ENCODE measurements around the gene ACSS2.

ACSS2 gene

GRCh38 chr20:34954904-34955230 lies 78.5 kb downstream of the ACSS2 start:
- ATAC-seq = peak; percentile 8
- no peak for TF ChIP-seq CREB5 (CRISPR knock-in tag; IDR thresholded peaks at IDR 0.05; ENCODE audit: low read depth)
- TF ChIP-seq PATZ1 (CRISPR knock-in tag; IDR thresholded peaks at IDR 0.05; ENCODE audit: borderline replicate concordance) = no peak
- TF ChIP-seq ESRRG (CRISPR knock-in tag; IDR thresholded peaks at IDR 0.05) = no peak
- no peak for TF ChIP-seq SNAI2 (CRISPR knock-in tag; IDR thresholded peaks at IDR 0.05)
- TF ChIP-seq CSDC2 (CRISPR knock-in tag; IDR thresholded peaks at IDR 0.05) = no peak
- TF ChIP-seq PPARA (CRISPR knock-in tag; IDR thresholded peaks at IDR 0.05; ENCODE audit: borderline replicate concordance) = no peak
- no peak for TF ChIP-seq ZNF8 (CRISPR knock-in tag; IDR thresholded peaks at IDR 0.05)
- no peak for TF ChIP-seq OSR1 (CRISPR knock-in tag; IDR thresholded peaks at IDR 0.05)
- TF ChIP-seq ZFP3 (CRISPR knock-in tag; IDR thresholded peaks at IDR 0.05) = no peak
- TF ChIP-seq TCF4 (CRISPR knock-in tag; IDR thresholded peaks at IDR 0.05; ENCODE audit: borderline replicate concordance) = no peak
- no peak for TF ChIP-seq ZNF70 (CRISPR knock-in tag; IDR thresholded peaks at IDR 0.05)
- no peak for TF ChIP-seq TSHZ2 (CRISPR knock-in tag; IDR thresholded peaks at IDR 0.05)

GRCh38 chr20:34955231-34956040 lies 79.0 kb downstream of the ACSS2 start, which contains the start of the genes GSS and MYH7B:
TSS of gene GSS (minus strand) at chr20:34955806. CDS start at chr20:34951852, 3,954 bp downstream.
TSS of gene MYH7B (plus strand) at chr20:34955868. CDS start at chr20:34978006, 22,138 bp downstream.
- peak; percentile 97 for ATAC-seq
- no peak for TF ChIP-seq BACH2 (CRISPR knock-in tag; IDR thresholded peaks at IDR 0.05; ENCODE audit: borderline replicate concordance)
- no peak for TF ChIP-seq ARNTL (CRISPR knock-in tag; IDR thresholded peaks at IDR 0.05; ENCODE audit: borderline replicate concordance, low read depth)
- no peak for TF ChIP-seq ZC3H10 (CRISPR knock-in tag; IDR thresholded peaks at IDR 0.05)
- TF ChIP-seq TSHZ2 (CRISPR knock-in tag; IDR thresholded peaks at IDR 0.05) = no peak
- TF ChIP-seq PPARA (CRISPR knock-in tag; IDR thresholded peaks at IDR 0.05; ENCODE audit: borderline replicate concordance) = no peak
- no peak for TF ChIP-seq SNAI2 (CRISPR knock-in tag; IDR thresholded peaks at IDR 0.05)
- TF ChIP-seq TOX (CRISPR knock-in tag; IDR thresholded peaks at IDR 0.05; ENCODE audit: borderline replicate concordance) = no peak
- no peak for TF ChIP-seq CREB5 (CRISPR knock-in tag; IDR thresholded peaks at IDR 0.05; ENCODE audit: low read depth)
- no peak for TF ChIP-seq ISL1 (CRISPR knock-in tag; IDR thresholded peaks at IDR 0.05)
- 0 out of 2 replicates have a peak, but pooled peaks have one; percentile 17 for TF ChIP-seq PATZ1 (CRISPR knock-in tag; IDR thresholded peaks at IDR 0.05; ENCODE audit: borderline replicate concordance)
- peak; percentile 13; the same call in 1 of the 2 replicates for TF ChIP-seq TCF4 (CRISPR knock-in tag; IDR thresholded peaks at IDR 0.05; ENCODE audit: borderline replicate concordance)
- no peak for TF ChIP-seq OSR1 (CRISPR knock-in tag; IDR thresholded peaks at IDR 0.05)
- TF ChIP-seq GLIS3 (CRISPR knock-in tag; IDR thresholded peaks at IDR 0.05) = no peak
- no peak for TF ChIP-seq ZNF70 (CRISPR knock-in tag; IDR thresholded peaks at IDR 0.05)
- no peak for TF ChIP-seq ZFP30 (CRISPR knock-in tag; IDR thresholded peaks at IDR 0.05)
- TF ChIP-seq POU6F1 (CRISPR knock-in tag; IDR thresholded peaks at IDR 0.05; ENCODE audit: borderline replicate concordance, low read depth) = 0 out of 2 replicates have a peak, but pooled peaks have one; percentile 25
- no peak for TF ChIP-seq ZFP3 (CRISPR knock-in tag; IDR thresholded peaks at IDR 0.05)
- TF ChIP-seq RARB (CRISPR knock-in tag; IDR thresholded peaks at IDR 0.05) = no peak
- TF ChIP-seq CSDC2 (CRISPR knock-in tag; IDR thresholded peaks at IDR 0.05) = no peak
- TF ChIP-seq CSRNP3 (CRISPR knock-in tag; IDR thresholded peaks at IDR 0.05) = no peak

All from SK-N-SH treated with all-trans-retinoic acid at 6 μM for 48 hours (cell line).